ENCODE measurements around the gene SEC24A. TPM values are rescaled to one million over a fixed set of nuclear protein-coding genes. Genes with fewer than 3 reads are reported as not detected.
A peak's percentile ranks its signal among the peaks of the same experiment; 100 is the strongest.
"Not testable (repeated sequence)": the region's sequence is repeated elsewhere in the genome, so short reads cannot be mapped to it uniquely, and the experiment has no call there.

SEC24A gene
- total RNA-seq, 1 donor from 2014 or later: 22.0 TPM

GRCh38 chr5:134620634-134621033 is 28.0 kb upstream of the SEC24A start:
- DNase-seq (no peak), ATAC-seq (no peak)
- Histone ChIP-seq H3K27ac (no peak overlapping the region), H3K9me3 (no peaks in the 10 kb centered on the region), H3K36me3 (peaks cover 82% of the 10 kb centered on the region), H3K4me1 (no peaks in the 10 kb centered on the region), H3K27me3 (ENCODE audit: low read depth) (no peaks in the 10 kb centered on the region), H3K4me3 (no peak overlapping the region)
- TF ChIP-seq CTCF (IDR thresholded peaks at IDR 0.05): no peak
- intact Hi-C loops (cut with DNase I): no loop called here

GRCh38 chr5:134625559-134625958 is 23.0 kb upstream of the SEC24A start:
- DNase-seq (no peak), ATAC-seq (no peak)
- Histone ChIP-seq H3K9me3 (no peaks in the 10 kb centered on the region), H3K27ac (peak overlapping the region; percentile 27), H3K4me3 (no peak overlapping the region), H3K4me1 (peaks cover 8% of the 10 kb centered on the region), H3K27me3 (ENCODE audit: low read depth) (no peaks in the 10 kb centered on the region), H3K36me3 (peaks cover 50% of the 10 kb centered on the region)
- TF ChIP-seq CTCF (IDR thresholded peaks at IDR 0.05): no peak
- intact Hi-C loops (cut with DNase I): no loop called here

- no peaks in the 10 kb centered on the region for H3K9me3 ChIP-seq
- TF ChIP-seq CTCF (IDR thresholded peaks at IDR 0.05): no peak
- peak overlapping the region; percentile 27 for H3K27ac ChIP-seq
- ATAC-seq: peak; percentile 83 to 90
- H3K4me1 ChIP-seq: peaks cover 16% of the 10 kb centered on the region
- H3K4me3 ChIP-seq: no peak overlapping the region
- peaks cover 41% of the 10 kb centered on the region for H3K36me3 ChIP-seq
- intact Hi-C loops (cut with DNase I): no loop called here
- DNase-seq: no peak
- no peaks in the 10 kb centered on the region for H3K27me3 ChIP-seq (ENCODE audit: low read depth)
Observed at GRCh38 chr5:134626369-134627014, 22.1 kb upstream of the SEC24A start.

- TF ChIP-seq CTCF (IDR thresholded peaks at IDR 0.05): no peak
- Histone ChIP-seq H3K4me1 (peaks cover 13% of the 10 kb centered on the region), H3K27me3 (ENCODE audit: low read depth) (no peaks in the 10 kb centered on the region), H3K36me3 (peaks cover 10% of the 10 kb centered on the region), H3K9me3 (no peaks in the 10 kb centered on the region), H3K4me3 (no peak overlapping the region), H3K27ac (no peak overlapping the region)
- no peak for DNase-seq
- no peak for ATAC-seq
- intact Hi-C loops (cut with DNase I): no loop called here
Observed at GRCh38 chr5:134634227-134634626, 14.4 kb upstream of the SEC24A start.

GRCh38 chr5:134635366-134635765 is 13.2 kb upstream of the SEC24A start:
- H3K27ac ChIP-seq; H3K9me3 ChIP-seq; H3K27me3 ChIP-seq (ENCODE audit: low read depth); H3K36me3 ChIP-seq; ATAC-seq; H3K4me3 ChIP-seq; DNase-seq; intact Hi-C loops (cut with DNase I): not testable (repeated sequence)
- H3K4me1 ChIP-seq: peaks cover 13% of the 10 kb centered on the region

GRCh38 chr5:134637116-134637721 is 11.4 kb upstream of the SEC24A start:
- Histone ChIP-seq H3K9me3 (no peaks in the 10 kb centered on the region), H3K36me3 (no peaks in the 10 kb centered on the region), H3K4me1 (no peaks in the 10 kb centered on the region), H3K27me3 (ENCODE audit: low read depth) (no peaks in the 10 kb centered on the region), H3K4me3 (no peak overlapping the region), H3K27ac (no peak overlapping the region)
- intact Hi-C loops (cut with DNase I): no loop called here
- TF ChIP-seq CTCF (IDR thresholded peaks at IDR 0.05): no peak
- no peak for DNase-seq
- ATAC-seq: peak; percentile 22 to 32
